HepG2 (cell line): ENCODE results near the gene FBXO10. TPM values are rescaled to one million over a fixed set of nuclear protein-coding genes. Genes with fewer than 3 reads are reported as not detected.

Experiments used
- ATAC-seq: fragments of 200-7000 bp; cut with Tn5 transposase; 3 replicates; pipeline ENCODE4 v1.9.1; 2020; ENCODE audit warnings: mild to moderate bottlenecking, moderate library complexity
- BruUV-seq: library from RNA; stranded (reverse); fragments of 400-500 nt; replicated peaks from 2 replicates; lab custom pipeline; 2021; lab: Mats Ljungman, UMichigan
- CTCF ChIA-PET: fragments of 300-600 bp; formaldehyde crosslinking; extraction: SDS; loops from one replicate; lab custom pipeline; 2021; ENCODE audit warnings: low total read pairs, inconsistent platforms, low intra/inter-chr PET ratio; lab: Yijun Ruan, JAX
- POLR2A ChIA-PET: fragments of 350-600 bp; sonication (Branson Sonifier 250); formaldehyde crosslinking; loops from one replicate; lab custom pipeline; 2020; ENCODE audit warnings: antibody characterized with exemption, inconsistent platforms; lab: Yijun Ruan, JAX
- DNase-seq: peaks from one replicate; pipeline ENCODE4 v3.0.0-alpha.2; 2015; ENCODE audit warnings: low spot score
- FAIRE-seq: peaks from 3 replicates; lab custom pipeline; 2011; peaks lifted over from hg19 to GRCh38; lab: Jason Lieb, UNC
- H2AFZ ChIP-seq: one replicate; pipeline ENCODE4 v1.6.1; 2011; ENCODE audit warnings: low read length, inconsistent platforms
- H3K27ac ChIP-seq: fragments of 300-600 bp; 3 replicates; pipeline ENCODE4 v1.8.0; 2011; ENCODE audit warnings: mixed run types, mild to moderate bottlenecking, mixed read lengths, low read length, inconsistent platforms; ENCODE audit not compliant: insufficient read depth; ENCODE audit errors: extremely low read length
- H3K27me3 ChIP-seq, 2 experiments: fragments of 200-600 bp in 1 of 2; 2 replicates in 1 of 2; 3 replicates in 1 of 2; pipeline versions ENCODE4 v1.6.0 to v1.8.0; 2011; ENCODE audit warnings: low read length in 2 of 2, mild to moderate bottlenecking in 2 of 2, moderate library complexity in 2 of 2, inconsistent platforms in 1 of 2; ENCODE audit not compliant: insufficient read depth in 2 of 2, control insufficient read depth in 1 of 2
- H3K36me3 ChIP-seq, 2 experiments: fragments of 200-600 bp in 1 of 2; replicated peaks in 1 of 2; 2 replicates in 1 of 2; 3 replicates in 1 of 2; pipeline versions ENCODE4 v1.5.1 to v1.8.0; 2011; ENCODE audit warnings: low read length in 2 of 2, inconsistent platforms in 1 of 2; ENCODE audit not compliant: insufficient read depth in 2 of 2, control insufficient read depth in 1 of 2
- H3K4me1 ChIP-seq: 2 replicates; pipeline ENCODE4 v1.5.1; 2012; ENCODE audit warnings: low read length, inconsistent platforms; ENCODE audit not compliant: insufficient read depth
- H3K4me2 ChIP-seq: 2 replicates; pipeline ENCODE4 v1.6.0; 2011; ENCODE audit warnings: low read depth, low read length, inconsistent platforms
- H3K4me3 ChIP-seq, 3 experiments: fragments of 200-600 bp in 1 of 3; sonication (generic), shearing (Covaris generic) in 1 of 3; replicated peaks in 1 of 3; 2 replicates each; pipeline ENCODE4 v1.5.1; 2011 to 2016; ENCODE audit warnings: low read length in 3 of 3, inconsistent platforms in 2 of 3, low read depth in 2 of 3, mild to moderate bottlenecking in 2 of 3, control low read depth in 1 of 3, mixed read lengths in 1 of 3; ENCODE audit not compliant: insufficient read depth in 1 of 3
- H3K79me2 ChIP-seq: one replicate; pipeline ENCODE4 v1.6.1; 2011; ENCODE audit warnings: low read length, inconsistent platforms; ENCODE audit not compliant: insufficient read depth
- H3K9ac ChIP-seq: 2 replicates; pipeline ENCODE4 v1.6.0; 2011; ENCODE audit warnings: mild to moderate bottlenecking, low read depth, low read length, inconsistent platforms; ENCODE audit not compliant: insufficient read depth
- H3K9me3 ChIP-seq: 2 replicates; pipeline ENCODE4 v1.5.1; 2012; ENCODE audit warnings: mild to moderate bottlenecking, low read length
- H4K20me1 ChIP-seq: 2 replicates; pipeline ENCODE4 v1.6.0; 2011; ENCODE audit warnings: inconsistent platforms, mild to moderate bottlenecking, low read length, moderate library complexity; ENCODE audit not compliant: insufficient read depth
- CBFB ChIP-seq: sonication (generic); formaldehyde crosslinking; IDR thresholded peaks from 2 replicates; pipeline ENCODE4 v1.4.0; 2020; ENCODE audit warnings: missing genetic modification reagents
- CERS6 ChIP-seq: sonication (generic); formaldehyde crosslinking; IDR thresholded peaks from 2 replicates; pipeline ENCODE4 v1.5.0; 2020; ENCODE audit warnings: missing genetic modification reagents
- DMAP1 ChIP-seq: IDR thresholded peaks from 2 replicates; pipeline ENCODE4 v1.6.1; 2016
- DR1 ChIP-seq: sonication (generic); formaldehyde crosslinking; IDR thresholded peaks from 2 replicates; pipeline ENCODE4 v1.8.0; 2021; ENCODE audit warnings: mild to moderate bottlenecking, missing genetic modification reagents, inconsistent platforms
- GATAD1 ChIP-seq: IDR thresholded peaks from 2 replicates; pipeline ENCODE4 v1.6.1; 2016; ENCODE audit warnings: missing genetic modification reagents, missing compliant biosample characterization
- MXD1 ChIP-seq: sonication (generic); formaldehyde crosslinking; IDR thresholded peaks from 2 replicates; pipeline ENCODE4 v1.4.0; 2020; ENCODE audit warnings: mild to moderate bottlenecking, missing genetic modification reagents
- ZNF598 ChIP-seq: sonication (generic); formaldehyde crosslinking; IDR thresholded peaks from 2 replicates; pipeline ENCODE4 v1.5.1; 2020; ENCODE audit warnings: mild to moderate bottlenecking, missing genetic modification reagents, borderline replicate concordance
- ZNF772 ChIP-seq: sonication (generic); formaldehyde crosslinking; IDR thresholded peaks from 2 replicates; pipeline ENCODE4 v1.5.0; 2020; ENCODE audit warnings: mild to moderate bottlenecking, missing genetic modification reagents
- WGBS: methylation state at CpG from one replicate; pipeline ENCODE4 v1.1.6; 2017; ENCODE audit warnings: low lambda C conversion rate; 5-methylcytosine and 5-hydroxymethylcytosine counted together
- in situ Hi-C: cut with HindIII; loops from 2 replicates; pipeline ENCODE4 v1.10.0; 2017; ENCODE audit warnings: low pct_unique_long_range_greater_than_20kb; ENCODE audit not compliant: extremely low pct_ligation_motif_present
- intact Hi-C: fragments of 100-400 bp; cut with micrococcal nuclease; formaldehyde crosslinking; loops from one replicate; pipeline ENCODE4 v1.10.0; 2022; ENCODE audit not compliant: unreplicated experiment
- polyA plus RNA-seq, 8 experiments: library from polyadenylated mRNA; depleted of rRNA in 3 of 8; stranded (reverse) in 7 of 8; unstranded in 1 of 8; fragments of >200 nt; fragmentation: Illumina TruSeq in 4 of 8; extraction: Trizol in 4 of 8; gene quantifications; 2 replicates each; pipeline versions ENCODE4 v1.2.1 to v1.2.3, GENCODE V29; 2011 to 2016; ENCODE audit warnings: low read depth in 4 of 8, missing spikeins in 1 of 8, mixed read lengths in 1 of 8; ENCODE audit not compliant: insufficient read depth in 1 of 8
- total RNA-seq, 5 experiments: library from RNA; depleted of rRNA; stranded (reverse); fragments of >200 nt; fragmentation: Illumina TruSeq; extraction: Trizol; gene quantifications; 2 replicates each; pipeline ENCODE4 v1.2.3, GENCODE V29; 2016; ENCODE audit warnings: low read depth in 1 of 5
- TF ChIP-seq, protein P1 (sequence below): sonication (generic); formaldehyde crosslinking; IDR thresholded peaks from 2 replicates; pipeline ENCODE4 v1.5.0; 2020; ENCODE audit warnings: mild to moderate bottlenecking, missing genetic modification reagents, borderline replicate concordance
- TF ChIP-seq, protein P2 (sequence below): sonication (generic); formaldehyde crosslinking; IDR thresholded peaks from 2 replicates; pipeline ENCODE4 v1.5.0; 2020; ENCODE audit warnings: mild to moderate bottlenecking, missing genetic modification reagents
- TF ChIP-seq, protein P3 (sequence below): sonication (generic); formaldehyde crosslinking; IDR thresholded peaks from 2 replicates; pipeline ENCODE4 v1.4.0; 2020; ENCODE audit warnings: mild to moderate bottlenecking, missing genetic modification reagents
- TF ChIP-seq, protein P4 (sequence below): IDR thresholded peaks from 2 replicates; pipeline ENCODE4 v1.6.1; 2016; ENCODE audit warnings: control low read depth

The FBXO10 gene
- total and polyA plus RNA-seq, 2 of the 13 experiments (the other 11 are each of a cell fraction or from before 2014, with no cell fraction given), result 3.1 to 5.1 TPM

DNA sequence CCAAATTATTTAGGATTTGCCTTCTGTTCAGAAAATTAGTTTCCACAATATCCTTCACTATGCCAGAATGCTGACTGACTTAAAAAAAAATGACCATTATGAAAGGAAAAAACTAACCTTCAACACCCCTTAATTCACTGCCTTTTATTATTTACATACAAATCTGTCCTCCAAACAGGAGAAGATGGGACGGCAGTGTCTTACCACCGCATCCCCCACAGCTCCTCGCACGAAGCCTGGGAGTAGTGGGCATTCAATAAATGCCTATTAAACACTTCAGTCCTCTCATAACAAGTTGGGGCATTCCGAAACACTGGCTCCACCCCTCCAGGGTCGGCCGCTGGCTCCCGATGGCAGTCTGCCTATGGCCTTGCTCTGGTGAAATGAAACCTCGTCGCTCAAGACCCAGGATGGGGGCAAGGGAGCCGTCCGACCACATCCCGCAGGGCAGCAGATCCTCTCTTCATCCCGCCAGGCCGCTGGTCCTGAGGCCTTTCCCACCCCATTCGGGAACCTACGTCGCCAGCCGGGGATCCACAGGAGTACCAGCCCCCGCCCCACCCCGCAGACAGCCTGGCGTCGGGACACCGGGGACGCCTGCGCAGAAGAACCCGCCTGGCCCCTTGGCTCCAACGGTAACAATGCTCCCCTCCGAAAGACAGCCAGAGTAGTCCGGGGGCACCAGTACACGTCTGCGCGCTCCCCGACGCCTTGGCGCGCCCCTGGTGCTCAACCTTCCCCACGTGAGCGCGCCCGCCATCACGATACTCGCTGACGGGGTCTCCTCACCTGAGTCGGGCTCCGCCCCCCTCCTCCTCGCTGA, 111.5 kb downstream of the FBXO10 start:
- no peak overlapping the region for H2AFZ ChIP-seq
- peak; percentile 55 for ATAC-seq
- FAIRE-seq, result no peak
- in situ Hi-C loops, result no loop called here
- H3K4me3 ChIP-seq, result peak overlapping the region; percentile 77 to 95 (median 87)
- peak overlapping the region; percentile 95 for H3K9ac ChIP-seq
- DNase-seq, result no peak
- 0% methylated on average over 16 of the region's 47 CpGs for WGBS
- H3K36me3 ChIP-seq, result no peaks in the 10 kb centered on the region
- CTCF ChIA-PET, result no interaction called here
- H3K27me3 ChIP-seq, result no peaks in the 10 kb centered on the region; a peak in 1 of 5 replicates
- intact Hi-C loops, result loop anchor here (2.0 kb wide), 1 partner anchor 42 kb away; the partner anchor contains the start of gene GRHPR
- H3K79me2 ChIP-seq, result peaks cover 48% of the 10 kb centered on the region
- peaks cover 36% of the 10 kb centered on the region for H3K4me1 ChIP-seq
- peak overlapping the region; percentile 80 for H3K4me2 ChIP-seq
- no TSS peak for BruUV-seq
- no peaks in the 10 kb centered on the region for H3K9me3 ChIP-seq
- peaks cover 18% of the 10 kb centered on the region for H4K20me1 ChIP-seq
- H3K27ac ChIP-seq, result peak overlapping the region; percentile 95
- POLR2A ChIA-PET, result interaction anchor here (0.6 to 2.5 kb wide), 16 partner anchors 8 to 560 kb away, joined by 3 to 34 read pairs (median 6); partner anchors contain the start of genes GRHPR, POLR1E and TOMM5
- TF ChIP-seq ZNF598, result 0 out of 2 replicates have a peak, but pooled peaks have one; percentile 28
- peak; percentile 24; the same call in 1 of the 2 replicates for TF ChIP-seq ZNF772 (CRISPR knock-in tag)
- peak; percentile 76 for TF ChIP-seq MXD1 (CRISPR knock-in tag)
- TF ChIP-seq, protein P1, sequence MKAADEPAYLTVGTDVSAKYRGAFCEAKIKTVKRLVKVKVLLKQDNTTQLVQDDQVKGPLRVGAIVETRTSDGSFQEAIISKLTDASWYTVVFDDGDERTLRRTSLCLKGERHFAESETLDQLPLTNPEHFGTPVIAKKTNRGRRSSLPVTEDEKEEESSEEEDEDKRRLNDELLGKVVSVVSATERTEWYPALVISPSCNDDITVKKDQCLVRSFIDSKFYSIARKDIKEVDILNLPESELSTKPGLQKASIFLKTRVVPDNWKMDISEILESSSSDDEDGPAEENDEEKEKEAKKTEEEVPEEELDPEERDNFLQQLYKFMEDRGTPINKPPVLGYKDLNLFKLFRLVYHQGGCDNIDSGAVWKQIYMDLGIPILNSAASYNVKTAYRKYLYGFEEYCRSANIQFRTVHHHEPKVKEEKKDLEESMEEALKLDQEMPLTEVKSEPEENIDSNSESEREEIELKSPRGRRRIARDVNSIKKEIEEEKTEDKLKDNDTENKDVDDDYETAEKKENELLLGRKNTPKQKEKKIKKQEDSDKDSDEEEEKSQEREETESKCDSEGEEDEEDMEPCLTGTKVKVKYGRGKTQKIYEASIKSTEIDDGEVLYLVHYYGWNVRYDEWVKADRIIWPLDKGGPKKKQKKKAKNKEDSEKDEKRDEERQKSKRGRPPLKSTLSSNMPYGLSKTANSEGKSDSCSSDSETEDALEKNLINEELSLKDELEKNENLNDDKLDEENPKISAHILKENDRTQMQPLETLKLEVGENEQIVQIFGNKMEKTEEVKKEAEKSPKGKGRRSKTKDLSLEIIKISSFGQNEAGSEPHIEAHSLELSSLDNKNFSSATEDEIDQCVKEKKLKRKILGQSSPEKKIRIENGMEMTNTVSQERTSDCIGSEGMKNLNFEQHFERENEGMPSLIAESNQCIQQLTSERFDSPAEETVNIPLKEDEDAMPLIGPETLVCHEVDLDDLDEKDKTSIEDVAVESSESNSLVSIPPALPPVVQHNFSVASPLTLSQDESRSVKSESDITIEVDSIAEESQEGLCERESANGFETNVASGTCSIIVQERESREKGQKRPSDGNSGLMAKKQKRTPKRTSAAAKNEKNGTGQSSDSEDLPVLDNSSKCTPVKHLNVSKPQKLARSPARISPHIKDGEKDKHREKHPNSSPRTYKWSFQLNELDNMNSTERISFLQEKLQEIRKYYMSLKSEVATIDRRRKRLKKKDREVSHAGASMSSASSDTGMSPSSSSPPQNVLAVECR, result peak; percentile 66; the same call in 1 of the 2 replicates
- no peak for TF ChIP-seq CERS6
- TF ChIP-seq, protein P2, sequence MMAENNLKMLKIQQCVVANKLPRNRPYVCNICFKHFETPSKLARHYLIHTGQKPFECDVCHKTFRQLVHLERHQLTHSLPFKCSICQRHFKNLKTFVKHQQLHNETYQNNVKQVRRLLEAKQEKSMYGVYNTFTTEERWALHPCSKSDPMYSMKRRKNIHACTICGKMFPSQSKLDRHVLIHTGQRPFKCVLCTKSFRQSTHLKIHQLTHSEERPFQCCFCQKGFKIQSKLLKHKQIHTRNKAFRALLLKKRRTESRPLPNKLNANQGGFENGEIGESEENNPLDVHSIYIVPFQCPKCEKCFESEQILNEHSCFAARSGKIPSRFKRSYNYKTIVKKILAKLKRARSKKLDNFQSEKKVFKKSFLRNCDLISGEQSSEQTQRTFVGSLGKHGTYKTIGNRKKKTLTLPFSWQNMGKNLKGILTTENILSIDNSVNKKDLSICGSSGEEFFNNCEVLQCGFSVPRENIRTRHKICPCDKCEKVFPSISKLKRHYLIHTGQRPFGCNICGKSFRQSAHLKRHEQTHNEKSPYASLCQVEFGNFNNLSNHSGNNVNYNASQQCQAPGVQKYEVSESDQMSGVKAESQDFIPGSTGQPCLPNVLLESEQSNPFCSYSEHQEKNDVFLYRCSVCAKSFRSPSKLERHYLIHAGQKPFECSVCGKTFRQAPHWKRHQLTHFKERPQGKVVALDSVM (CRISPR knock-in tag), result 0 out of 2 replicates have a peak, but pooled peaks have one; percentile 10
- peak; percentile 45; the same call in 1 of the 2 replicates for TF ChIP-seq CBFB (CRISPR knock-in tag)
- TF ChIP-seq, protein P3, sequence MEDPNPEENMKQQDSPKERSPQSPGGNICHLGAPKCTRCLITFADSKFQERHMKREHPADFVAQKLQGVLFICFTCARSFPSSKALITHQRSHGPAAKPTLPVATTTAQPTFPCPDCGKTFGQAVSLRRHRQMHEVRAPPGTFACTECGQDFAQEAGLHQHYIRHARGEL, result peak; percentile 34; the same call in 1 of the 2 replicates
- 0 out of 2 replicates have a peak, but pooled peaks have one; percentile 38 for TF ChIP-seq DR1 (CRISPR knock-in tag)
- TF ChIP-seq DMAP1 (CRISPR knock-in tag), result peak; percentile 85
- TF ChIP-seq, protein P4, sequence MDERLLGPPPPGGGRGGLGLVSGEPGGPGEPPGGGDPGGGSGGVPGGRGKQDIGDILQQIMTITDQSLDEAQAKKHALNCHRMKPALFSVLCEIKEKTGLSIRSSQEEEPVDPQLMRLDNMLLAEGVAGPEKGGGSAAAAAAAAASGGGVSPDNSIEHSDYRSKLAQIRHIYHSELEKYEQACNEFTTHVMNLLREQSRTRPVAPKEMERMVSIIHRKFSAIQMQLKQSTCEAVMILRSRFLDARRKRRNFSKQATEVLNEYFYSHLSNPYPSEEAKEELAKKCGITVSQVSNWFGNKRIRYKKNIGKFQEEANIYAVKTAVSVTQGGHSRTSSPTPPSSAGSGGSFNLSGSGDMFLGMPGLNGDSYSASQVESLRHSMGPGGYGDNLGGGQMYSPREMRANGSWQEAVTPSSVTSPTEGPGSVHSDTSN (CRISPR knock-in tag), result peak; percentile 5; the same call in 1 of the 2 replicates
- TF ChIP-seq GATAD1, result peak; percentile 15; the same call in 1 of the 2 replicates
